GM12878 (cell line): Measurements from ENCODE around the gene FARS2. TPM values are rescaled to one million over a fixed set of nuclear protein-coding genes. Genes with fewer than 3 reads are reported as not detected.

Experiments
- ATAC-seq: fragments of 200-7000 bp; cut with Tn5 transposase; 3 replicates; pipeline ENCODE4 v1.9.1; 2020; ENCODE audit warnings: mild to moderate bottlenecking, moderate library complexity
- BruUV-seq: library from RNA; stranded (reverse); fragments of 400-500 nt; replicated peaks from 2 replicates; lab custom pipeline; 2021; lab: Mats Ljungman, UMichigan
- CTCF ChIA-PET: fragments of 300-600 bp; sonication (Branson Sonifier 250); formaldehyde crosslinking; extraction: SDS; loops from one replicate; lab custom pipeline; 2021; ENCODE audit warnings: inconsistent platforms; lab: Yijun Ruan, JAX
- POLR2A ChIA-PET: fragments of 350-600 bp; formaldehyde crosslinking; extraction: SDS; loops from one replicate; lab custom pipeline; 2021; ENCODE audit warnings: inconsistent platforms; lab: Charles Lee
- RAD21 ChIA-PET: fragments of 300-600 bp; sonication (Branson Sonifier 250); formaldehyde crosslinking; loops from one replicate; lab custom pipeline; 2023; ENCODE audit warnings: antibody characterized with exemption; ENCODE audit not compliant: unreplicated experiment; lab: Charles Lee
- SMC1A ChIA-PET: fragments of 300-600 bp; sonication (Branson Sonifier 250); formaldehyde crosslinking; loops from one replicate; lab custom pipeline; 2023; ENCODE audit not compliant: unreplicated experiment, uncharacterized antibody; lab: Charles Lee
- DNase-seq: peaks from one replicate; pipeline ENCODE4 v3.0.0-alpha.2; 2011; ENCODE audit warnings: low read depth, low spot score
- FAIRE-seq: peaks from 3 replicates; lab custom pipeline; 2011; peaks lifted over from hg19 to GRCh38; lab: Jason Lieb, UNC
- H2AFZ ChIP-seq: 2 replicates; pipeline ENCODE4 v1.6.0; 2011; ENCODE audit warnings: low read depth, low read length, control low read depth; ENCODE audit not compliant: control insufficient read depth
- H3K27ac ChIP-seq: 2 replicates; pipeline ENCODE4 v1.5.1; 2011; ENCODE audit warnings: control low read depth; ENCODE audit not compliant: control insufficient read depth, insufficient read depth
- H3K27me3 ChIP-seq, 2 experiments: replicated peaks in 1 of 2; 2 replicates each; pipeline versions ENCODE4 v1.6.0 to v1.6.1; 2011; ENCODE audit warnings: low read length in 1 of 2; ENCODE audit not compliant: control insufficient read depth in 2 of 2, insufficient read depth in 2 of 2
- H3K36me3 ChIP-seq, 2 experiments: 2 replicates each; pipeline ENCODE4 v1.5.1; 2011; ENCODE audit warnings: low read length in 1 of 2; ENCODE audit not compliant: control insufficient read depth in 2 of 2, insufficient read depth in 2 of 2
- H3K4me1 ChIP-seq: 2 replicates; pipeline ENCODE4 v1.6.1; 2011; ENCODE audit warnings: mild to moderate bottlenecking, low read length, moderate library complexity, mixed read lengths; ENCODE audit not compliant: control insufficient read depth, insufficient read depth
- H3K4me2 ChIP-seq: 2 replicates; pipeline ENCODE4 v1.6.0; 2011; ENCODE audit warnings: control low read depth; ENCODE audit not compliant: control insufficient read depth, insufficient read depth
- H3K4me3 ChIP-seq: fragments of 200-600 bp; sonication (generic); 2 replicates; pipeline ENCODE4 v1.5.1; 2016
- H3K79me2 ChIP-seq: 2 replicates; pipeline ENCODE4 v1.6.0; 2011; ENCODE audit warnings: low read length; ENCODE audit not compliant: control insufficient read depth, insufficient read depth
- H3K9ac ChIP-seq: 2 replicates; pipeline ENCODE4 v1.8.0; 2011; ENCODE audit warnings: low read length, control low read depth, mixed read lengths; ENCODE audit not compliant: control insufficient read depth, insufficient read depth
- H3K9me3 ChIP-seq: replicated peaks from 3 replicates; pipeline ENCODE4 v1.5.1; 2011; ENCODE audit warnings: mild to moderate bottlenecking, low read length; ENCODE audit not compliant: control insufficient read depth, insufficient read depth
- H4K20me1 ChIP-seq: 2 replicates; pipeline ENCODE4 v1.6.0; 2011; ENCODE audit not compliant: control insufficient read depth, insufficient read depth
- CREM ChIP-seq: IDR thresholded peaks from 2 replicates; pipeline ENCODE4 v1.6.1; 2014; ENCODE audit warnings: antibody characterized with exemption, low read depth
- GABPA ChIP-seq: IDR thresholded peaks from 2 replicates; pipeline ENCODE4 v1.6.1; 2014; ENCODE audit warnings: antibody characterized with exemption, low read depth, mild to moderate bottlenecking, inconsistent platforms
- POLR2AphosphoS2 ChIP-seq: IDR thresholded peaks from 2 replicates; pipeline ENCODE4 v1.6.1; 2011; ENCODE audit warnings: low read depth, mild to moderate bottlenecking, low read length, improper control_type of control experiment, moderate library complexity
- SKIL ChIP-seq: fragments of 450-650 bp; IDR thresholded peaks from 2 replicates; pipeline ENCODE4 v1.6.1; 2017; ENCODE audit warnings: mild to moderate bottlenecking, low read depth, inconsistent platforms; ENCODE audit not compliant: poor library complexity, severe bottlenecking
- YBX1 ChIP-seq: fragments of 450-650 bp; IDR thresholded peaks from 2 replicates; pipeline ENCODE4 v1.6.1; 2016; ENCODE audit warnings: antibody characterized with exemption
- ZNF207 ChIP-seq: fragments of 450-650 bp; IDR thresholded peaks from 2 replicates; pipeline ENCODE4 v1.6.1; 2014; ENCODE audit warnings: antibody characterized with exemption, mild to moderate bottlenecking, borderline replicate concordance
- ZNF384 ChIP-seq: IDR thresholded peaks from 2 replicates; pipeline ENCODE4 v1.6.1; 2012; ENCODE audit warnings: low read depth, mild to moderate bottlenecking, low read length, improper control_type of control experiment, borderline replicate concordance
- WGBS: methylation state at CpG from one replicate; pipeline ENCODE4 v1.1.6; 2016; ENCODE audit warnings: low lambda C conversion rate; ENCODE audit not compliant: insufficient replicate concordance, insufficient coverage; ENCODE audit errors: missing lambda C conversion rate; 5-methylcytosine and 5-hydroxymethylcytosine counted together
- in situ Hi-C: fragments of 300-500 bp; cut with MboI; formaldehyde crosslinking; loops from 9 replicates; pipeline ENCODE4 v1.14.3; 2018; ENCODE audit warnings: mixed read lengths
- intact Hi-C: fragments of 100-400 bp; cut with micrococcal nuclease; formaldehyde crosslinking; loops from one replicate; pipeline ENCODE4 v1.14.2; 2022; ENCODE audit not compliant: unreplicated experiment
- polyA plus RNA-seq, 11 experiments: library from polyadenylated mRNA; depleted of rRNA in 4 of 11; unstranded in 6 of 11; stranded (reverse) in 5 of 11; fragments of >200 nt; fragmentation: Nextera tagmentation in 4 of 11; fragmentation: Illumina TruSeq in 1 of 11; extraction: Ambion mirVana in 4 of 11; extraction: Trizol in 1 of 11; gene quantifications; 1 replicate in 1 of 11; 2 replicates in 10 of 11; pipeline versions ENCODE4 v1.2.1 to v1.2.3, GENCODE V29; 2011 to 2016; ENCODE audit warnings: inconsistent platforms in 2 of 11, missing spikeins in 2 of 11, low read depth in 1 of 11
- total RNA-seq, 4 experiments: library from RNA; depleted of rRNA in 3 of 4; stranded (reverse); fragments of >200 nt in 3 of 4; fragmentation: Illumina TruSeq in 1 of 4; extraction: Trizol in 1 of 4; gene quantifications; 2 replicates each; pipeline versions ENCODE4 v1.2.1 to v1.2.3, GENCODE V29; 2013 to 2021

FARS2 gene
- total and polyA plus RNA-seq, 10 of the 15 experiments (the other 5 are each of a cell fraction or from before 2014, with no cell fraction given), result 16.8 to 46.7 (median 25.6) TPM

- ChIA-PET RAD21 (no interaction called here), SMC1A (no interaction called here), CTCF (no interaction called here), POLR2A (no interaction called here)
- no peak overlapping the region for H3K4me2 ChIP-seq
- no peaks in the 10 kb centered on the region for H3K36me3 ChIP-seq
- no peak overlapping the region for H3K4me3 ChIP-seq
- ATAC-seq (no peak), FAIRE-seq (no peak), DNase-seq (no peak)
- no peak overlapping the region for H2AFZ ChIP-seq
- H3K4me1 ChIP-seq, result peaks cover 3% of the 10 kb centered on the region
- in situ Hi-C loops (no loop called here), intact Hi-C loops (no loop called here)
- no peak overlapping the region for H3K9ac ChIP-seq
- H3K79me2 ChIP-seq, result no peaks in the 10 kb centered on the region
- H3K27ac ChIP-seq, result no peak overlapping the region
- H3K9me3 ChIP-seq, result no peaks in the 10 kb centered on the region
- no peak for TF ChIP-seq CREM
- no peak for TF ChIP-seq ZNF384
- no peak for TF ChIP-seq YBX1
- no peak for TF ChIP-seq ZNF207
- TF ChIP-seq SKIL, result no peak
- no peak for TF ChIP-seq POLR2AphosphoS2
- no peak for TF ChIP-seq GABPA
- BruUV-seq, result no TSS peak
- no peaks in the 10 kb centered on the region for H4K20me1 ChIP-seq
- H3K27me3 ChIP-seq, result no peaks in the 10 kb centered on the region
- 92% methylated on average over 6 of the region's 6 CpGs for WGBS
Measured at GRCh38 chr6:5732496-5732895, 471.2 kb downstream of the FARS2 start.
